KMS-11 (cell line): ENCODE results near the gene LCN10.

Experiments used
- H2AFZ ChIP-seq: fragments of 200-600 bp; sonication (generic); 2 replicates; pipeline ENCODE4 v1.6.1; 2016; ENCODE audit warnings: antibody characterized with exemption, mixed run types, low read depth
- H3K27ac ChIP-seq: fragments of 200-600 bp; sonication (generic); 2 replicates; pipeline ENCODE4 v1.6.1; 2016; ENCODE audit warnings: mild to moderate bottlenecking, mixed run types
- H3K27me3 ChIP-seq: fragments of 200-600 bp; sonication (generic); 2 replicates; pipeline ENCODE4 v1.6.1; 2017; ENCODE audit warnings: mild to moderate bottlenecking, low read depth, mixed run types, moderate library complexity; ENCODE audit not compliant: insufficient read depth
- H3K36me3 ChIP-seq: fragments of 200-600 bp; sonication (generic); 2 replicates; pipeline ENCODE4 v1.6.1; 2017; ENCODE audit warnings: mild to moderate bottlenecking, mixed run types; ENCODE audit not compliant: insufficient read depth
- H3K4me1 ChIP-seq: fragments of 200-600 bp; sonication (generic); 2 replicates; pipeline ENCODE4 v1.6.1; 2016; ENCODE audit warnings: mild to moderate bottlenecking, low read depth, mixed run types; ENCODE audit not compliant: poor library complexity, severe bottlenecking
- H3K4me2 ChIP-seq: fragments of 200-600 bp; sonication (generic); 2 replicates; pipeline ENCODE4 v1.7.0; 2016; ENCODE audit warnings: mild to moderate bottlenecking, mixed run types
- H3K4me3 ChIP-seq: fragments of 200-600 bp; sonication (generic); IDR thresholded peaks from 2 replicates; pipeline ENCODE4 v1.6.1; 2017; ENCODE audit warnings: low read depth, low read length, mixed read lengths; ENCODE audit not compliant: insufficient read depth
- H3K79me2 ChIP-seq: fragments of 200-600 bp; sonication (generic); 2 replicates; pipeline ENCODE4 v1.6.1; 2016; ENCODE audit warnings: low read depth, mixed run types; ENCODE audit not compliant: insufficient read depth
- H3K9ac ChIP-seq: fragments of 200-600 bp; sonication (generic); 2 replicates; pipeline ENCODE4 v1.6.1; 2016; ENCODE audit warnings: mild to moderate bottlenecking, mixed run types
- H4K20me1 ChIP-seq: fragments of 200-600 bp; sonication (generic); 2 replicates; pipeline ENCODE4 v1.6.1; 2016; ENCODE audit warnings: mild to moderate bottlenecking, mixed run types; ENCODE audit not compliant: insufficient read depth
- TF ChIP-seq, protein P1 (sequence below): fragments of 200-600 bp; sonication (generic); conservative IDR thresholded peaks from 2 replicates; pipeline ENCODE4 v1.6.1; 2017; ENCODE audit warnings: low read depth, mild to moderate bottlenecking, antibody characterized with exemption, low read length, moderate library complexity, mixed read lengths

Gene LCN10

GRCh38 chr9:136695435-136695895, 47.3 kb downstream of the LCN10 start:
- H3K27ac ChIP-seq, result peak overlapping the region; percentile 95
- no peaks in the 10 kb centered on the region for H3K27me3 ChIP-seq
- H3K4me3 ChIP-seq, result no peak overlapping the region
- H3K79me2 ChIP-seq, result no peaks in the 10 kb centered on the region
- peaks cover 80% of the 10 kb centered on the region for H3K4me1 ChIP-seq
- no peaks in the 10 kb centered on the region for H4K20me1 ChIP-seq
- peak overlapping the region; percentile 33; the same call in 1 of the 2 replicates for H2AFZ ChIP-seq
- peak overlapping the region; percentile 83 for H3K4me2 ChIP-seq
- peak overlapping the region; percentile 54; the same call in 1 of the 2 replicates for H3K9ac ChIP-seq
- TF ChIP-seq, protein P1, sequence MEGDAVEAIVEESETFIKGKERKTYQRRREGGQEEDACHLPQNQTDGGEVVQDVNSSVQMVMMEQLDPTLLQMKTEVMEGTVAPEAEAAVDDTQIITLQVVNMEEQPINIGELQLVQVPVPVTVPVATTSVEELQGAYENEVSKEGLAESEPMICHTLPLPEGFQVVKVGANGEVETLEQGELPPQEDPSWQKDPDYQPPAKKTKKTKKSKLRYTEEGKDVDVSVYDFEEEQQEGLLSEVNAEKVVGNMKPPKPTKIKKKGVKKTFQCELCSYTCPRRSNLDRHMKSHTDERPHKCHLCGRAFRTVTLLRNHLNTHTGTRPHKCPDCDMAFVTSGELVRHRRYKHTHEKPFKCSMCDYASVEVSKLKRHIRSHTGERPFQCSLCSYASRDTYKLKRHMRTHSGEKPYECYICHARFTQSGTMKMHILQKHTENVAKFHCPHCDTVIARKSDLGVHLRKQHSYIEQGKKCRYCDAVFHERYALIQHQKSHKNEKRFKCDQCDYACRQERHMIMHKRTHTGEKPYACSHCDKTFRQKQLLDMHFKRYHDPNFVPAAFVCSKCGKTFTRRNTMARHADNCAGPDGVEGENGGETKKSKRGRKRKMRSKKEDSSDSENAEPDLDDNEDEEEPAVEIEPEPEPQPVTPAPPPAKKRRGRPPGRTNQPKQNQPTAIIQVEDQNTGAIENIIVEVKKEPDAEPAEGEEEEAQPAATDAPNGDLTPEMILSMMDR, result no peak
- no peaks in the 10 kb centered on the region for H3K36me3 ChIP-seq

GRCh38 chr9:136694872-136695247, 47.9 kb downstream of the LCN10 start:
- Histone ChIP-seq H3K4me1 (peaks cover 74% of the 10 kb centered on the region), H3K79me2 (no peaks in the 10 kb centered on the region), H3K4me3 (no peak overlapping the region), H3K27me3 (no peaks in the 10 kb centered on the region), H4K20me1 (no peaks in the 10 kb centered on the region), H3K36me3 (no peaks in the 10 kb centered on the region), H2AFZ (no peak overlapping the region), H3K27ac (peak overlapping the region; percentile 95), H3K4me2 (peak overlapping the region; percentile 83), H3K9ac (peak overlapping the region; percentile 54; the same call in 1 of the 2 replicates)
- TF ChIP-seq, protein P1, result no peak

DNA sequence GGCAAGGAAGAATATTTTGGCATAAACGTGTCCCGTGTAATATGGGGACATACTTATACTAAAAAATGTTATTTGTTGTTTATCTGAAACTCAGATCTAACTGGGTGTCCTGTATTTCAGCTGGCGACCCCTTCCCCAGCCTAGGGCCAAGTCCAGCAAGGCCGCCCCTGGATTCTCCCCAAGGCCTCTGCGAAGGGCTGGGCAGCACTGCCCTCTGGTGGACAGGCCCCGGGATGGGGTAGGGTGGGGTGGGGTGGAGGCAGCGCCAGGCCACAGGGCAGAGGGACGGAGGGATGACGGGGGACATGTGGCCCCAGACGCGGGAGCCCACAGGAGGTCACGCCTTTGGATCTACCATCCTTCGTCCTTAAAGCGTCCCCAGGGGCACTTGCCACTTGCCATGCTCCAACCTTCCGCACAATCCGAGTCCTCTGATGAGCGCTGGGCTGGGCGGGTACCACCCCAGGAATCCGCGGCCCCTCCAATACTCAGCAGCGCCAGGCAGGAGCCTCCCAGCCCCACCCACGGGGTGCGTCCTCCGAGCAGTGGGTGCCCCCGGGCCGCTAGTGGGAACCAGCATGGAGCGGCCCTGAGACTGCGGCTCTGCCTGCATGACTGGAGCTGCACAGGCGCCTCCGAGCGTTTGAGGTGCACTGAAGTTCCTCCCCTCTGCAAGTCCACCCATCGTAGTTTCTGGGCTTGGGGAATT, 48.4 kb downstream of the LCN10 start:
- H3K36me3 ChIP-seq, result no peaks in the 10 kb centered on the region
- peak overlapping the region; percentile 95 for H3K27ac ChIP-seq
- H3K9ac ChIP-seq, result no peak overlapping the region
- H3K79me2 ChIP-seq, result no peaks in the 10 kb centered on the region
- no peak overlapping the region for H2AFZ ChIP-seq
- no peak overlapping the region for H3K4me3 ChIP-seq
- H3K4me1 ChIP-seq, result peaks cover 68% of the 10 kb centered on the region
- H3K27me3 ChIP-seq, result no peaks in the 10 kb centered on the region
- TF ChIP-seq, protein P1, result peak; percentile 36; the same call in 1 of the 2 replicates
- peak overlapping the region; percentile 83; the same call in 1 of the 2 replicates for H3K4me2 ChIP-seq
- H4K20me1 ChIP-seq, result no peaks in the 10 kb centered on the region

DNA sequence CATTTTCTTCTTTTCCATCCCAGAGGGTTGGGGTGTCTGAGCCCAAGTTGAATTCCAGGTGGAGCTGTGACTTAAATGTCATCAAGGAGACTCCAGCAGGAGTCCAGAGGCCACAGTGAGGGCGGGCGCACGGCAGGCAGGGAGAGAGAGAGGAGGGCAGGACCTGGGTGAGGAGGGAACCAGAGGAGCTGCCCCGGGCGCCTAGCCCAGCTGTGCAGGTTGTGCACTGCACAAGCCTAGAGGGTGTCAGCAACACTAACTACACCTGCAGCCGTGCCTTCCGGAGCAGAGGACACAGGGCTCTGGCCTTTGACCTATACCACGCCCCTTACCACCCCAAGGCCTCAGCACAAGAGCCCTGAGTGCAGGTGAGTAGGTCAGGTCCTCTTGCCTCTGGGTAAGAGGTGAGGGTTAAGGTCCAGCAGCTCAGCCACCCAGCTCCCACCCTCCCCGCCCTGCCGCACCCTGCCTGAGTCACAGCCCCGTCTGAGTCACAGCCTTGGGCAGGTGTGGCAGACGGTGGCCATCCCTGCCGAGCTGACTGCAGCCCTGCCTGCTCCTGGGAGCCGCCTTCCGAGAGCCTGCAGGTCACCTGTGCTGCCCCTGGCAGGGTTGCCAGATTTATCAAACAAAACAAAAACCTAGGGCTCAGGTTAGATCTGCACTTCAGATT, 49.1 kb downstream of the LCN10 start:
- Histone ChIP-seq H3K9ac (no peak overlapping the region), H3K4me2 (peak overlapping the region; percentile 29; the same call in 1 of the 2 replicates), H3K27ac (peak overlapping the region; percentile 95)

More for the DNA sequence above, 49.1 kb downstream of the LCN10 start:
- Histone ChIP-seq H3K4me1 (peaks cover 64% of the 10 kb centered on the region), H3K27me3 (no peaks in the 10 kb centered on the region), H3K79me2 (no peaks in the 10 kb centered on the region), H2AFZ (no peak overlapping the region), H3K4me3 (no peak overlapping the region), H3K36me3 (no peaks in the 10 kb centered on the region), H4K20me1 (no peaks in the 10 kb centered on the region)
- TF ChIP-seq, protein P1, result no peak
